Vagina (tissue), 2 donors: ENCODE data around the gene KRT7.

Source experiments
- POLR2A ChIP-seq, 2 donors: fragments of 450-650 bp; IDR thresholded peaks; one replicate each; pipeline ENCODE4 v1.6.1; 2017; ENCODE audit warnings: antibody characterized with exemption in 2 of 2, mild to moderate bottlenecking in 2 of 2, moderate library complexity in 2 of 2
- POLR2AphosphoS5 ChIP-seq, 2 donors: sonication (generic); formaldehyde crosslinking; IDR thresholded peaks; one replicate each; pipeline ENCODE4 v1.9.0; 2017; ENCODE audit warnings: antibody characterized with exemption in 2 of 2, mild to moderate bottlenecking in 2 of 2, low read depth in 1 of 2; ENCODE audit not compliant: insufficient read depth in 1 of 2
- TF ChIP-seq, protein P1 (sequence below), 3 experiments: fragments of 450-650 bp in 2 of 3; fragments of 200-600 bp in 1 of 3; sonication (generic) in 1 of 3; IDR thresholded peaks; one replicate each; pipeline ENCODE4 v1.5.1; 2017 to 2019; ENCODE audit warnings: antibody characterized with exemption in 3 of 3, mild to moderate bottlenecking in 2 of 3, moderate library complexity in 2 of 3

- TF ChIP-seq, protein P1, sequence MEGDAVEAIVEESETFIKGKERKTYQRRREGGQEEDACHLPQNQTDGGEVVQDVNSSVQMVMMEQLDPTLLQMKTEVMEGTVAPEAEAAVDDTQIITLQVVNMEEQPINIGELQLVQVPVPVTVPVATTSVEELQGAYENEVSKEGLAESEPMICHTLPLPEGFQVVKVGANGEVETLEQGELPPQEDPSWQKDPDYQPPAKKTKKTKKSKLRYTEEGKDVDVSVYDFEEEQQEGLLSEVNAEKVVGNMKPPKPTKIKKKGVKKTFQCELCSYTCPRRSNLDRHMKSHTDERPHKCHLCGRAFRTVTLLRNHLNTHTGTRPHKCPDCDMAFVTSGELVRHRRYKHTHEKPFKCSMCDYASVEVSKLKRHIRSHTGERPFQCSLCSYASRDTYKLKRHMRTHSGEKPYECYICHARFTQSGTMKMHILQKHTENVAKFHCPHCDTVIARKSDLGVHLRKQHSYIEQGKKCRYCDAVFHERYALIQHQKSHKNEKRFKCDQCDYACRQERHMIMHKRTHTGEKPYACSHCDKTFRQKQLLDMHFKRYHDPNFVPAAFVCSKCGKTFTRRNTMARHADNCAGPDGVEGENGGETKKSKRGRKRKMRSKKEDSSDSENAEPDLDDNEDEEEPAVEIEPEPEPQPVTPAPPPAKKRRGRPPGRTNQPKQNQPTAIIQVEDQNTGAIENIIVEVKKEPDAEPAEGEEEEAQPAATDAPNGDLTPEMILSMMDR (IDR thresholded peaks at IDR 0.05): no peak
- TF ChIP-seq POLR2A (IDR thresholded peaks at IDR 0.05) (no peak), POLR2AphosphoS5 (IDR thresholded peaks at IDR 0.05; ENCODE audit: insufficient read depth in 1 of 2, low read depth in 1 of 2) (no peak)
Observed at GRCh38 chr12:52187206-52187605, 45.8 kb upstream of the KRT7 start.
